Thymus (tissue), 14 donors: ENCODE measurements around the gene CLCA4. TPM values are rescaled to one million over a fixed set of nuclear protein-coding genes. Genes with fewer than 3 reads are reported as not detected.
A peak's percentile ranks its signal among the peaks of the same experiment; 100 is the strongest.
"Not testable (repeated sequence)": the region's sequence is repeated elsewhere in the genome, so short reads cannot be mapped to it uniquely, and the experiment has no call there.

Experiments used
- DNase-seq, 9 donors: peaks; one replicate each; pipeline ENCODE4 v3.0.0-alpha.2; 2013; ENCODE audit warnings: low spot score in 9 of 9, low read depth in 6 of 9, missing footprints in 1 of 9
- H3K27ac ChIP-seq, 2 donors: one replicate each; pipeline ENCODE4 v1.5.1; 2013; ENCODE audit warnings: control low read depth in 1 of 2, low read depth in 1 of 2, low read length in 1 of 2, mild to moderate bottlenecking in 1 of 2, moderate library complexity in 1 of 2
- H3K27me3 ChIP-seq, 2 donors: one replicate each; pipeline ENCODE4 v1.5.1; 2013; ENCODE audit warnings: low read length in 1 of 2; ENCODE audit not compliant: control insufficient read depth in 2 of 2, insufficient read depth in 1 of 2
- H3K36me3 ChIP-seq, 2 donors: one replicate each; pipeline ENCODE4 v1.5.1; 2013; ENCODE audit warnings: low read length in 1 of 2, mild to moderate bottlenecking in 1 of 2, moderate library complexity in 1 of 2; ENCODE audit not compliant: control insufficient read depth in 2 of 2, insufficient read depth in 2 of 2
- H3K4me1 ChIP-seq, 2 donors: one replicate each; pipeline ENCODE4 v1.5.1; 2013; ENCODE audit warnings: low read length in 2 of 2; ENCODE audit not compliant: control insufficient read depth in 2 of 2, insufficient read depth in 2 of 2
- H3K4me3 ChIP-seq, 2 donors: one replicate each; pipeline ENCODE4 v1.5.1; 2013; ENCODE audit warnings: low read length in 2 of 2, control low read depth in 1 of 2, mild to moderate bottlenecking in 1 of 2
- H3K9me3 ChIP-seq, 2 donors: one replicate each; pipeline ENCODE4 v1.5.1; 2013; ENCODE audit warnings: low read length in 1 of 2, mild to moderate bottlenecking in 1 of 2; ENCODE audit not compliant: control insufficient read depth in 2 of 2, insufficient read depth in 1 of 2
- WGBS: extraction: QIAGEN DNeasy Blood & Tissue Kit; methylation state at CpG from one replicate; pipeline ENCODE4 v1.1.7; 2013; 5-methylcytosine and 5-hydroxymethylcytosine counted together
- long read RNA-seq, 10 donors: transcript quantifications; one replicate each; lab custom pipeline, GENCODE V29; 2026
- polyA plus RNA-seq: library from polyadenylated mRNA; stranded (reverse); fragments of 200-250 nt; gene quantifications from one replicate; pipeline ENCODE4 v1.2.3, GENCODE V29; 2013
- total RNA-seq: library from RNA; stranded (reverse); fragments of 120-200 nt; gene quantifications from one replicate; pipeline ENCODE4 v1.2.4, GENCODE V29; 2013
- donor health status: healthy.

CLCA4 gene
- 0.05 TPM for total RNA-seq
- polyA plus RNA-seq: 0.59 TPM
- long read RNA-seq, donor 1: 0 reads
- long read RNA-seq, donor 2: 0 reads
- long read RNA-seq, donor 3: 0 reads
- long read RNA-seq, donor 4: 0 reads
- long read RNA-seq, donor 5: 0 reads
- long read RNA-seq, donor 6: 0 reads
- long read RNA-seq, donor 7: 0 reads
- long read RNA-seq, donor 8: 0 reads
- long read RNA-seq, donor 9: 0 reads
- long read RNA-seq, donor 10: 0 reads

- DNase-seq: no peak
- H3K4me1 ChIP-seq: no peaks in the 10 kb centered on the region
- H3K4me3 ChIP-seq: no peak within 1 kb of the TSS
- H3K36me3 ChIP-seq: no peaks in the 10 kb centered on the region
- no peaks in the 10 kb centered on the region for H3K27me3 ChIP-seq
- no peaks in the 10 kb centered on the region for H3K9me3 ChIP-seq
- no peak within 1 kb of the TSS for H3K27ac ChIP-seq
- 55% methylated on average over 2 of the region's 2 CpGs for WGBS
Measured at GRCh38 chr1:86546787-86547221, at the start of gene CLCA4. Gene CLCA4, plus strand, starts transcription at chr1:86547078. Its CDS starts 42 bp downstream, at chr1:86547120.

GRCh38 chr1:86498281-86498680, 48.6 kb upstream of the CLCA4 start:
- Histone ChIP-seq H3K4me3 (no peak overlapping the region), H3K36me3 (no peaks in the 10 kb centered on the region), H3K27ac (no peak overlapping the region), H3K27me3 (no peaks in the 10 kb centered on the region), H3K9me3 (no peaks in the 10 kb centered on the region), H3K4me1 (peaks cover 7 to 8% of the 10 kb centered on the region in 2 donors)
- DNase-seq: no peak
- 40% methylated on average over 3 of the region's 3 CpGs for WGBS

GRCh38 chr1:86499987-86500593, 46.8 kb upstream of the CLCA4 start:
- Histone ChIP-seq H3K4me3 (no peak overlapping the region), H3K9me3 (no peaks in the 10 kb centered on the region), H3K4me1 (peaks cover 7 to 18% of the 10 kb centered on the region in 2 donors), H3K36me3 (no peaks in the 10 kb centered on the region), H3K27ac (no peak overlapping the region), H3K27me3 (no peaks in the 10 kb centered on the region)
- WGBS: 18% methylated on average over 3 of the region's 3 CpGs
- peak in 2 of 9 donors; percentile 19 to 57 for DNase-seq

- no peaks in the 10 kb centered on the region for H3K27me3 ChIP-seq
Measured at GRCh38 chr1:86500714-86501113, 46.2 kb upstream of the CLCA4 start.

GRCh38 chr1:86502125-86502646, 44.7 kb upstream of the CLCA4 start:
- H3K4me3 ChIP-seq: peak overlapping the region in 1 of 2 donors; percentile 18
- not testable (repeated sequence) for H3K36me3 ChIP-seq, H3K27ac ChIP-seq, H3K9me3 ChIP-seq, H3K27me3 ChIP-seq
- DNase-seq: peak in 6 of 9 donors; percentile 32 to 72 (median 38)
- WGBS: 14% methylated on average over 16 of the region's 16 CpGs
- peaks cover 7 to 18% of the 10 kb centered on the region in 2 donors for H3K4me1 ChIP-seq

More at GRCh38 chr1:86500714-86501113, 46.2 kb upstream of the CLCA4 start:
- no peak overlapping the region for H3K4me3 ChIP-seq
- H3K36me3 ChIP-seq: no peaks in the 10 kb centered on the region
- H3K27ac ChIP-seq: no peak overlapping the region
- H3K9me3 ChIP-seq: no peaks in the 10 kb centered on the region
- WGBS: 96% methylated on average over 2 of the region's 2 CpGs
- peaks cover 7 to 18% of the 10 kb centered on the region in 2 donors for H3K4me1 ChIP-seq
- no peak for DNase-seq

- DNase-seq: peak in 1 of 9 donors; percentile 28
- Histone ChIP-seq H3K36me3 (no peaks in the 10 kb centered on the region), H3K9me3 (no peaks in the 10 kb centered on the region), H3K4me1 (peaks cover 7 to 18% of the 10 kb centered on the region in 2 donors), H3K27ac (no peak overlapping the region), H3K4me3 (peak overlapping the region in 1 of 2 donors; percentile 18), H3K27me3 (no peaks in the 10 kb centered on the region)
- WGBS: 34% methylated on average over 18 of the region's 18 CpGs
Measured at GRCh38 chr1:86502721-86503405, 44.0 kb upstream of the CLCA4 start.

- H3K27ac ChIP-seq: no peak overlapping the region
- no peaks in the 10 kb centered on the region for H3K36me3 ChIP-seq
- DNase-seq: peak in 4 of 9 donors; percentile 14 to 50 (median 28)
- H3K27me3 ChIP-seq: no peaks in the 10 kb centered on the region
- 43% methylated on average over 18 of the region's 18 CpGs for WGBS
- peaks cover 7 to 16% of the 10 kb centered on the region in 2 donors for H3K4me1 ChIP-seq
- H3K9me3 ChIP-seq: no peaks in the 10 kb centered on the region
- H3K4me3 ChIP-seq: peak overlapping the region in 1 of 2 donors; percentile 6
Measured at GRCh38 chr1:86503406-86504136, 43.3 kb upstream of the CLCA4 start.

GRCh38 chr1:86504137-86504479, 42.8 kb upstream of the CLCA4 start:
- H3K27ac ChIP-seq: no peak overlapping the region
- H3K27me3 ChIP-seq: no peaks in the 10 kb centered on the region
- no peaks in the 10 kb centered on the region for H3K9me3 ChIP-seq
- no peak for DNase-seq
- WGBS: 36% methylated on average over 9 of the region's 9 CpGs
- H3K36me3 ChIP-seq: no peaks in the 10 kb centered on the region
- peaks cover 7 to 15% of the 10 kb centered on the region in 2 donors for H3K4me1 ChIP-seq
- peak overlapping the region in 1 of 2 donors; percentile 6 for H3K4me3 ChIP-seq
